ENCODE results near the gene DSC2.

Gene DSC2

GRCh38 chr18:31104444-31104843 is 2.2 kb upstream of the DSC2 start:
- TF ChIP-seq EZH2 (IDR thresholded peaks at IDR 0.05; ENCODE audit: borderline replicate concordance, low read depth, low read length, severe bottlenecking) (no peak), CTCF (IDR thresholded peaks at IDR 0.05; ENCODE audit: borderline replicate concordance, extremely low read depth, low read length, poor library complexity, severe bottlenecking) (no peak)
- Histone ChIP-seq H3K4me2 (ENCODE audit: insufficient read depth, low read length) (no peak overlapping the region), H3K27me3 (ENCODE audit: insufficient read depth, low read length, poor library complexity) (no peaks in the 10 kb centered on the region), H3K9me3 (ENCODE audit: insufficient read depth, low read length, severe bottlenecking) (no peaks in the 10 kb centered on the region), H3K36me3 (ENCODE audit: insufficient read depth, low read length) (no peaks in the 10 kb centered on the region), H3K4me1 (ENCODE audit: insufficient read depth, low read length) (no peaks in the 10 kb centered on the region), H3K27ac (ENCODE audit: low read length) (no peak overlapping the region), H2AFZ (ENCODE audit: low read depth, low read length) (no peak overlapping the region), H3K9ac (ENCODE audit: low read depth, low read length) (no peak overlapping the region), H4K20me1 (ENCODE audit: insufficient read depth, low read length) (no peaks in the 10 kb centered on the region), H3K79me2 (ENCODE audit: insufficient read depth, low read length) (no peaks in the 10 kb centered on the region), H3K4me3 (ENCODE audit: low read depth in 1 of 2, low read length in 2 of 2) (no peak overlapping the region)
- ATAC-seq (ENCODE audit: insufficient read depth, low read depth) (no peak), DNase-seq (no peak)

GRCh38 chr18:31103423-31103822 is 1.2 kb upstream of the DSC2 start:
- DNase-seq: no peak
- no peak overlapping the region for H2AFZ ChIP-seq (ENCODE audit: low read depth, low read length)
- no peaks in the 10 kb centered on the region for H3K27me3 ChIP-seq (ENCODE audit: insufficient read depth, low read length, poor library complexity)
- no peak overlapping the region for H3K4me3 ChIP-seq (ENCODE audit: low read depth in 1 of 2, low read length in 2 of 2)
- no peaks in the 10 kb centered on the region for H3K4me1 ChIP-seq (ENCODE audit: insufficient read depth, low read length)
- no peaks in the 10 kb centered on the region for H3K79me2 ChIP-seq (ENCODE audit: insufficient read depth, low read length)
- no peak for ATAC-seq (ENCODE audit: insufficient read depth, low read depth)
- no peak overlapping the region for H3K27ac ChIP-seq (ENCODE audit: low read length)
- H4K20me1 ChIP-seq (ENCODE audit: insufficient read depth, low read length): no peaks in the 10 kb centered on the region
- no peaks in the 10 kb centered on the region for H3K9me3 ChIP-seq (ENCODE audit: insufficient read depth, low read length, severe bottlenecking)
- no peaks in the 10 kb centered on the region for H3K36me3 ChIP-seq (ENCODE audit: insufficient read depth, low read length)
- no peak overlapping the region for H3K9ac ChIP-seq (ENCODE audit: low read depth, low read length)
- no peak overlapping the region for H3K4me2 ChIP-seq (ENCODE audit: insufficient read depth, low read length)
- TF ChIP-seq EZH2 (IDR thresholded peaks at IDR 0.05; ENCODE audit: borderline replicate concordance, low read depth, low read length, severe bottlenecking): no peak
- TF ChIP-seq CTCF (IDR thresholded peaks at IDR 0.05; ENCODE audit: borderline replicate concordance, extremely low read depth, low read length, poor library complexity, severe bottlenecking): no peak

GRCh38 chr18:31102941-31103340 is 720 bp upstream of the DSC2 start:
- no peak for TF ChIP-seq CTCF (IDR thresholded peaks at IDR 0.05; ENCODE audit: borderline replicate concordance, extremely low read depth, low read length, poor library complexity, severe bottlenecking)
- no peak for TF ChIP-seq EZH2 (IDR thresholded peaks at IDR 0.05; ENCODE audit: borderline replicate concordance, low read depth, low read length, severe bottlenecking)
- H3K4me1 ChIP-seq (ENCODE audit: insufficient read depth, low read length): no peaks in the 10 kb centered on the region
- no peaks in the 10 kb centered on the region for H3K9me3 ChIP-seq (ENCODE audit: insufficient read depth, low read length, severe bottlenecking)
- no peak overlapping the region for H3K4me2 ChIP-seq (ENCODE audit: insufficient read depth, low read length)
- H3K27ac ChIP-seq (ENCODE audit: low read length): no peak overlapping the region
- DNase-seq: no peak
- H3K9ac ChIP-seq (ENCODE audit: low read depth, low read length): no peak overlapping the region
- H4K20me1 ChIP-seq (ENCODE audit: insufficient read depth, low read length): no peaks in the 10 kb centered on the region
- no peak overlapping the region for H2AFZ ChIP-seq (ENCODE audit: low read depth, low read length)
- H3K27me3 ChIP-seq (ENCODE audit: insufficient read depth, low read length, poor library complexity): no peaks in the 10 kb centered on the region
- no peaks in the 10 kb centered on the region for H3K79me2 ChIP-seq (ENCODE audit: insufficient read depth, low read length)
- ATAC-seq (ENCODE audit: insufficient read depth, low read depth): no peak
- H3K36me3 ChIP-seq (ENCODE audit: insufficient read depth, low read length): no peaks in the 10 kb centered on the region
- no peak overlapping the region for H3K4me3 ChIP-seq (ENCODE audit: low read depth in 1 of 2, low read length in 2 of 2)
